Measurements from ENCODE around the gene CNPY1. TPM values are rescaled to one million over a fixed set of nuclear protein-coding genes. Genes with fewer than 3 reads are reported as not detected.

The CNPY1 gene
- total and polyA plus RNA-seq, 9 of the 15 experiments (the other 6 are each of a cell fraction or from before 2014, with no cell fraction given): not detected

- DNase-seq (ENCODE audit: extremely low read depth in 1 of 4, low spot score in 3 of 4): no peak
- no TSS peak for BruUV-seq (replicated peaks)
- TF ChIP-seq FOXM1 (IDR thresholded peaks at IDR 0.05; ENCODE audit: low read depth): no peak
- TF ChIP-seq FOXM1 (CRISPR knock-in tag; IDR thresholded peaks at IDR 0.05; ENCODE audit: low read depth): no peak
- no peak for TF ChIP-seq ZNF518B (CRISPR knock-in tag; IDR thresholded peaks at IDR 0.05)
- TF ChIP-seq ZBTB9 (CRISPR knock-in tag; IDR thresholded peaks at IDR 0.05): no peak
- peak; percentile 66 for TF ChIP-seq CBX2 (IDR thresholded peaks at IDR 0.05; ENCODE audit: insufficient read depth, low read length, poor library complexity, severe bottlenecking)
- Histone ChIP-seq H4K20me1 (replicated peaks; ENCODE audit: control insufficient read depth, insufficient read depth, low read length) (peaks cover 4% of the 10 kb centered on the region; the same call in 1 of the 2 replicates), H2AFZ (ENCODE audit: low read depth, low read length) (no peak overlapping the region), H3K79me2 (ENCODE audit: control insufficient read depth, insufficient read depth, low read length) (no peaks in the 10 kb centered on the region), H3K36me3 (ENCODE audit: control insufficient read depth, insufficient read depth, low read length) (no peaks in the 10 kb centered on the region), H3K4me3 (no peak overlapping the region), H3K9me1 (ENCODE audit: control insufficient read depth, insufficient read depth, low read length) (no peaks in the 10 kb centered on the region), H3K4me2 (ENCODE audit: insufficient read depth, low read length) (no peak overlapping the region), H3K27ac (ENCODE audit: extremely low read depth, low read depth, low read length) (no peak overlapping the region), H3K27me3 (ENCODE audit: control insufficient read depth in 2 of 2, insufficient read depth in 2 of 2, low read length in 2 of 2) (peaks cover 59 to 72% of the 10 kb centered on the region in 2 experiments), H3K9ac (ENCODE audit: insufficient read depth in 1 of 2, low read depth in 2 of 2, low read length in 2 of 2) (no peak overlapping the region), H3K9me3 (replicated peaks; ENCODE audit: control insufficient read depth, insufficient read depth, low read depth, low read length) (peaks cover 6% of the 10 kb centered on the region), H3K4me1 (replicated peaks in 1 of 2; ENCODE audit: control insufficient read depth in 2 of 2, insufficient read depth in 2 of 2, low read length in 2 of 2) (peaks cover 0 to 3% of the 10 kb centered on the region in 2 experiments; a peak in 1 of 5 replicates)
- ChIA-PET POLR2A (interaction anchor here (0.5 to 1.1 kb wide), 2 partner anchors 16 to 134 kb away, joined by 3 read pairs; no protein-coding TSS in a partner anchor), CTCF (ENCODE audit: low intra/inter-chr PET ratio) (no interaction called here)
- in situ Hi-C loops (cut with MboI) (no loop called here), intact Hi-C loops (cut with micrococcal nuclease) (no loop called here)
- WGBS (ENCODE audit: insufficient coverage, low coverage, missing lambda C conversion rate): 6% methylated on average over 13 of the region's 13 CpGs
- no peak for ATAC-seq
- FAIRE-seq: no peak
These were observed 63.1 kb downstream of the CNPY1 start for GRCh38 chr7:155483245-155483644.

Measured in K562 (cell line).